GM19452 (cell line): ENCODE data around the gene TMEM235.

Source experiments
- ATAC-seq: cut with Tn5 transposase; IDR thresholded peaks from one replicate; pipeline ENCODE4 v1.9.1; 2021; ENCODE audit not compliant: unreplicated experiment

Gene TMEM235

DNA sequence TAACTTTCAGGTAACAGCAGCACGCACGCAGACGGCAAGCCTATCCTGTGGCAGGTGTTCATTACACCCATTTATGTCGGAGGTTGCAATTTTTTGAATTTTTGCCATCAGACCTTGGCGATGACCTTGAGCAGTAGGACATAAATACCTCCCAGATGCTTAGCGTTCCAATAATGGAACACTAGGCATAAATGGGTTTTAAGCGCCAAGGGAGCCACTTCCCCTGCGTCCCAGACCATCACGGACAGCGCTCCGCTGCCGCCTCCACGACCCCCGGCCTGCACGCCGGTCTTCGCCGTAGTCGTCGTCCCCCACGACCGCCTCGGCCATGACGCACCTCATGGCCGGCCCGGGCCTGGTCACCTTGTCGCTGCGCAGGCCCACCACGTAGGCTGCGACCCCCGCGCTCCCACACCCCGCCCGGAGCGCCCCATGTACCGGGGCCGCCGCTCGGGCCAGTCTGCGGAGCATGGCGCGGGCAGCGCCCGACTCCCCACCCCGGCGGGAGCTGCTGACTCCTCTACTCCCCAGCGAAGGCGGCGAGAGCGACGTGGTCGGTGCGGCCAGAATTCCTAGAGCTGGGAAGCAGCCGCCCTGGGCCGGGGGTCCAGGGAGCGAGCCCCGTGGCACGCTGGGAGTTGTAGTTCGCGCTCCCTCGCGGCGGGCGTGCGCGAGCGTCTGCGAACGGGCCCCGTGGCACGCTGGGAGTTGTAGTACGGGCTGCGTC is 22.7 kb downstream of the TMEM235 start:
- peak; percentile 57 for ATAC-seq

- no peak for ATAC-seq
Observed at GRCh38 chr17:78255029-78255656, 23.7 kb downstream of the TMEM235 start.

GRCh38 chr17:78255953-78256706 is 24.7 kb downstream of the TMEM235 start:
- ATAC-seq = no peak

- no peak for ATAC-seq
Observed at GRCh38 chr17:78256707-78257591, 25.5 kb downstream of the TMEM235 start.

- ATAC-seq = no peak
Observed at GRCh38 chr17:78257810-78258322, 26.4 kb downstream of the TMEM235 start.

DNA sequence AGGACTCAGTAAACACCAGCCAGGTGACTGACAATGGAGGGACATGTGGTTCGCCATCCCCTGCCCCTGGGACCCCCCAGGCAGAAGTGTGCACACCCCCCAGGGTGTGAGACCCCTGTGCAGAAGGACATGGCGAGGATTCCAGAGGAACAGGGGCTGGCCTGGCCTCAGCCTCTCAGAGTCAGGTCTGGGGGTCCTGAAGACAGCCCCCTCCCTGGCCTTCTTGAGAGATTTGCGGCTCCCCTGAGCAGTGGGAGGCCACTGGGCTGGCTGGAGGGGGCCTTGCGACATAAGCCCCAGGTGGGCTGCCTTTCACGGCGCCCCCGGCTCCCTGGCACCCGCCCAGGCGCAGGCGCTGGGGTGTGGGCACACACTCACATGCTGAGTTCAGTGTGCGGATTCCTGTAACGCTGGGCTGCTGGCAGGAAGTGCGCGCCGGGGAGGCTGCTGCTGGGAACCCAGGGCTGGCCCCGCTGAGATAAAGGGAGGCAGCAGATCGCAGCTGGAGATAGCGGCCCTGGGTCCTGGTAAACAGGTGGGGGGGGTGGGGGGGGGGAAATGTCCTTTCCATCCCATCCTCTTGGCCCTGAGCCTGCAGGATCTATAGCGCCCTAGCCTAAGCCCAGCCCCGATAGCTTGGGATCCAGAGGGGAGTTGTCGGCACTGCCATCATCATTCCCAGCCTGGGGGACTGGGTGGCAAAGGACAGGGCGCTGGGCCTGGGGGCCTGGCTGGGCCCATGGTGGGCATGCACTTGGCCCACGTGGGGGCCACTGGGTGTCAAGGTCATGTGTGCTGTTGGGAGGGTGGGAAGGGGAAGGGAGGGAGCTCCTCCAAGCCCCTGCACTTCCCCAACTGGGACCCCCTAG is 27.1 kb downstream of the TMEM235 start:
- ATAC-seq = no peak

GRCh38 chr17:78259192-78259554 is 27.7 kb downstream of the TMEM235 start:
- no peak for ATAC-seq

DNA sequence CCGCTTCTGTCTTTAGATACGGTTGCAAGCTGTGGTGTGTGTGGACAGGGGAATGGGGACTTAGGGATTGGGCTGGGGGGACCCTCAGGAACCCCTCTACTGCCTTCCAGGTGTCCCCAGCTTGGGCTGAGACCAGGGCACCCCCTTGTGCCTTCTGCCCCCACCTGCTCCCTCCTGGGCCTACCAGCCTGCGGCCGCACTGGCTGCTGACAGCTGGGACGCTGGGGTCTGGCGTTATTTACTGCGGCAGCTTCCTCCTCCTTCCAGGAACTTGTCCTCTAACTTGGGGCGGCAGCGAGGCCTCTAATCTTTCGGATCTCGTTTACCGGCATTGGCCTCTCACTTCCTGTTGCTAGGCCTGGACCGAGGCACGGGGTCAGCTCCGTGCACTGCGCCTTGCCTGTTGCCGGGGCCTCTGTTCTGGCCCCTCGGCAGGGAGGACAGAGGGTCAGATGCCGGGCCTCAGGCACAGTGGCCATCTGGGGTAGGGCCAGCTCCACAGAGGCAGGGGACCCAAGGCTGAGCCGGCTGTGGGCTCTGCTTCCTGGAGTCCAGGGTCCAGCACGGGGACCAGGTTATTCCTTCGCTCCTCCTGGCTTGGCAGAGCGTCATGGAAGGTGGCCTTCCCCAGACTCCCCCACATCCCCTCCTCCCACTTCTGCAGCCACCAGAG is 31.8 kb downstream of the TMEM235 start:
- ATAC-seq = no peak

GRCh38 chr17:78263736-78264340 is 32.4 kb downstream of the TMEM235 start:
- no peak for ATAC-seq

DNA sequence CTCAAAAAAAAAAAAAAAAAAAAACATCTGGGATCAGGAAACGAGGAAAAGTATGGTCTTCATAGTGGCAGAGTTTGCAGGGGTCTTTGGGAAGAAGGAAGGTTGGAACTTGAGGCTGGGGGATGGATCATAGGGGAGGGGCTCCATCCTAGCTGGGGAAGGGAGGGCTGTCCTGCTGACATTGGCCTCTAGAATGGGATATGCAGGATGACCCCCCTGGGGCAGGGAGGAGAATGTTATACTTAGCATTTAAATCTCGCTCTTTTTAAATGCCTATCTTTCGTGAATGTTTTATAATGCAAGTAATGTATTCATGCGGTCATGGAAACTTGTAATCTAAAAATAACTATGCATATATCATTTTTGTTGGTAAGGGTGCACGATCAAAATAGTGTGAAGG is 33.2 kb downstream of the TMEM235 start:
- no peak for ATAC-seq

GRCh38 chr17:78265121-78265520 is 33.7 kb downstream of the TMEM235 start:
- no peak for ATAC-seq

GRCh38 chr17:78266231-78266631 is 34.8 kb downstream of the TMEM235 start:
- no peak for ATAC-seq

DNA sequence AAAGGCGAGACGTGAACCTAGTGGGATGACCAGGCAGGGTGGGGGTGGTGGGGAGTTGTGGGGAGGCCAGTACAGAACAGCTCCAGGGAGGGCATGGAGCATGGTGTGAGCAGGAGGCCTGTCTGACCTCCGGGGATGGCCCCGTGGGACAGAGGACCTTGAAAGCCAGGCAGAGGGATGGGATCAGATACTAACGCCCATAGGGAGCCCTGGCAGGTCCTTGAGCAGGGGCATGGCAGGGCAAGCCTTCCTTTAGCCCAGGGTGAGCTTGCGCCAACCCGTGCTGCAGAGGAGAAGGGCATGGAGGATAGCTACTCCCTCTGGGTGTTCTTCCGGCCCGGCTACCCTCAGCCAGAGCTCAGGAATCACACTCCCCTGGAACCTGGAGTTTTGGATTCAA is 35.3 kb downstream of the TMEM235 start:
- ATAC-seq = no peak

GRCh38 chr17:78267253-78268073 is 36.0 kb downstream of the TMEM235 start:
- no peak for ATAC-seq

GRCh38 chr17:78268191-78268874 is 36.9 kb downstream of the TMEM235 start:
- ATAC-seq = no peak

- ATAC-seq = no peak
Observed at GRCh38 chr17:78268951-78269905, 37.8 kb downstream of the TMEM235 start.
